ENCODE results near the gene GRAMD2A.

GRCh38 chr15:72141171-72142084, 56.2 kb downstream of the GRAMD2A start:
- TF ChIP-seq CTCF (IDR thresholded peaks at IDR 0.05) (no peak), POLR2A (IDR thresholded peaks at IDR 0.05) (no peak)
